ACHN (cell line): ENCODE data around the gene RPRD2.

Source experiments
- DNase-seq: peaks from one replicate; pipeline ENCODE4 v3.0.0-alpha.2; 2015
- in situ Hi-C: cut with HindIII; loops from 2 replicates; pipeline ENCODE4 v1.10.0; 2017; ENCODE audit warnings: low sequenced_read_pairs, low pct_ligation_motif_present, low pct_unique_long_range_greater_than_20kb

Gene RPRD2

GRCh38 chr1:150505431-150505830 is 141.5 kb downstream of the RPRD2 start:
- DNase-seq, result no peak
- in situ Hi-C loops, result no loop called here

- in situ Hi-C loops, result no loop called here
- DNase-seq, result peak; percentile 74
Measured at GRCh38 chr1:150507912-150508864, 144.2 kb downstream of the RPRD2 start, which contains the start of gene ECM1. Gene ECM1 (plus strand): TSS chr1:150508109. CDS start chr1:150508210, 101 bp downstream.

GRCh38 chr1:150508982-150509381 is 145.0 kb downstream of the RPRD2 start:
- in situ Hi-C loops, result no loop called here
- DNase-seq, result no peak

GRCh38 chr1:150511551-150511950 is 147.6 kb downstream of the RPRD2 start:
- in situ Hi-C loops, result no loop called here
- no peak for DNase-seq

- in situ Hi-C loops, result no loop called here
- DNase-seq, result no peak
Measured at GRCh38 chr1:150511985-150512660, 148.2 kb downstream of the RPRD2 start.

GRCh38 chr1:150512846-150513245 is 148.9 kb downstream of the RPRD2 start:
- no peak for DNase-seq
- in situ Hi-C loops, result no loop called here

- DNase-seq, result no peak
- in situ Hi-C loops, result no loop called here
Measured at GRCh38 chr1:150513351-150513791, 149.4 kb downstream of the RPRD2 start.

- in situ Hi-C loops, result no loop called here
- no peak for DNase-seq
Measured at GRCh38 chr1:150514260-150514659, 150.3 kb downstream of the RPRD2 start.

- no peak for DNase-seq
- in situ Hi-C loops, result no loop called here
Measured at GRCh38 chr1:150514913-150515327, 151.0 kb downstream of the RPRD2 start.

GRCh38 chr1:150515328-150516049 is 151.5 kb downstream of the RPRD2 start, which contains the start of gene FALEC:
Gene FALEC (plus strand): TSS chr1:150515752.
- peak; percentile 98 for DNase-seq
- in situ Hi-C loops, result no loop called here

- in situ Hi-C loops, result no loop called here
- peak; percentile 39 for DNase-seq
Measured at GRCh38 chr1:150516050-150516591, 152.2 kb downstream of the RPRD2 start.

GRCh38 chr1:150516616-150517015 is 152.7 kb downstream of the RPRD2 start:
- in situ Hi-C loops, result no loop called here
- peak; percentile 46 for DNase-seq

- no peak for DNase-seq
- in situ Hi-C loops, result no loop called here
Measured at GRCh38 chr1:150521196-150521968, 157.4 kb downstream of the RPRD2 start.

GRCh38 chr1:150525348-150525747 is 161.4 kb downstream of the RPRD2 start:
- in situ Hi-C loops, result no loop called here
- DNase-seq, result no peak
